ENCODE data around the gene CHRNE.
A peak's percentile ranks its signal among the peaks of the same experiment; 100 is the strongest.
"Not testable (repeated sequence)": the region's sequence is repeated elsewhere in the genome, so short reads cannot be mapped to it uniquely, and the experiment has no call there.

Gene CHRNE

DNA sequence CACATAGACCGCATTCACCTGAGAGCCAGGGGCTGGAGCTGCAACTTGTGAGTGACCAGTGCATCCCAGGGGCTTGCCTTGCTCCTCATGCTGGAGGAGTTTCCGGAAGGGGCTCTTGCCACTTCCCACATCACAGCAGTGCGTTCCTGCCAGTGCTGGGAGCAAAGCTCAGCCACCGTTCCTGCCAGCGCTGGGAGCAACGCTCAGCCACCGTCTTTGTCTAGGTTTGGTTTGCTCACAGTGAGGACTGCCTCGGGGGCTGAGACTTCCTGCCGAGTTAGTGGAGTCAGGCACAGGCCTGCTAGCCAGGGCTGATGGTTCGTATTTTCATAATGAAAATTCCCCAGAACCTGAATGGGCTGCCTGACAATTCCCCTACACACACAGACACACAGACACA is 5.4 kb upstream of the CHRNE start:
- peak in 3 of 58 donors; percentile 10 to 23 (median 18) for DNase-seq

DNA sequence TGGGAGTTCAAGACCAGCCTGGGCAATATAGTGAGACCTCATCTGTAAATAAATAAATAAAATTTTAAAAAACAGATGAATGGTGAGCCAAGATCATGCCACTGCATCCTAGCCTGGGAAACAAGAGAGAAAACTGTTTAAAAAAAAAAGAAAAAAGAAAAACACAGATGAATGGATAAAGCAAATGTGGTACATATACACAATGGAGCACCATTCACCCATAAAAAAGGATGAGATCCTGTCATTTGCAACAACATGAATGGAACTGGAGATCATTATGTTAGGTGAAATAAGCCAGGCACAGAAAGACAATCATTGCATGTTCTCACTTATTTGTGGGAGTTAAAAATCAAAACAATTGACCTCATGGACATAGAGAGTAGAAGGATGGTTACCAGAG is 3.7 kb upstream of the CHRNE start:
- not testable (repeated sequence) for DNase-seq

DNA sequence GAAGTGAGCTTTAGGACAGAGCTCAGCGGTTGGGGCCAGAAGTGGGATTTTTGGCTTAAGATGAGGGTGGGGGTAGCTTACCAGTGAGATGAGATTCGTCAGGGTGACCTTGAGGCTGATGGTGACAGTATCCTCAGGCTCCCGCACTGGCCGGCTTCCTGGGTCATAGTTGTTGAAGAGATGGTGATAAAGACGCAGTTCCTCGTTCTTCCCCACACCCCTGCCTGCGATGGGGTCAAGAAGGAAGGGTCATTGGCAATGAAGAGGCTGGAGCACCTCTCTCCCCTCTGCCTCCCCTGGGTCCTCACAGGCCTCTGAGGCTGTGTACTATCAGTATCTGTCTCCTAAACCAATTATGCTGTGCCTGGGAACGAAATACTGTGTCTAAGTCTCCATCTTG is 358 bp downstream of the CHRNE start:
- no peak for DNase-seq

DNA sequence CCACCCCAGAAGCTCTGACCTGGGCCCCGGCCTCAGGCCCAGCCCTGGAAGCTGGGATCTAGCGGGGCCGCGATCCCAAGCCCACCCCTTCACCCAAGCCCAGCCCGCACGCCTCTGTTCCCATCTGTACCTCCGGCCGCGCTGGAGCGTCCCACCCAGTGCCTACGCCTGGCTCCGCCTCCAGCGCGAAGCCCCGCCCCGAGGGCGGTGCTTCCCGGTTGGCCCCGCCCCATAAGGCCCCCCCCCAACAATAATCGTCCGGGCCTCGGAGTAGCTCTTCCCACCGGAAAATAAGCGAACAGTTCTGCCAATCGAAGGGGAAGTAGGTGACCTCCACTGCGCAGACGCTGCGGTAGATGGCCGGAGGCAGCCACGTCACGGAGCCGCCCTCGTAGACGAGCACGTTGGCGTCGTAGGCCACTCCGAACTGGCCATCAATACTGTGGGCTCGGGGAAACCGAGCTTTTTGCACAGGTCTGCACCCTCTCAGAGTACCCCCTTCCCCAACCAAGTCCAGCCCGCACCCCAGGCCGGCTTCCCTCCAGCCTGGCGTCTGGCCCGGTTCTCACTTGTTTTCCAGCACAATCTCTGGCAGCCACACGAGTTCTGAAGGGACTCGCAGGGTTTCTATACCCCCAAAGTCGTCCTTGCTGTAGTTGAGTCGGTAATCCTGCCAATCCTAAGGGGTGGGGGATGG is 1.1 kb downstream of the CHRNE start:
- DNase-seq: peak in 33 of 58 donors; percentile 16 to 78 (median 46)

DNA sequence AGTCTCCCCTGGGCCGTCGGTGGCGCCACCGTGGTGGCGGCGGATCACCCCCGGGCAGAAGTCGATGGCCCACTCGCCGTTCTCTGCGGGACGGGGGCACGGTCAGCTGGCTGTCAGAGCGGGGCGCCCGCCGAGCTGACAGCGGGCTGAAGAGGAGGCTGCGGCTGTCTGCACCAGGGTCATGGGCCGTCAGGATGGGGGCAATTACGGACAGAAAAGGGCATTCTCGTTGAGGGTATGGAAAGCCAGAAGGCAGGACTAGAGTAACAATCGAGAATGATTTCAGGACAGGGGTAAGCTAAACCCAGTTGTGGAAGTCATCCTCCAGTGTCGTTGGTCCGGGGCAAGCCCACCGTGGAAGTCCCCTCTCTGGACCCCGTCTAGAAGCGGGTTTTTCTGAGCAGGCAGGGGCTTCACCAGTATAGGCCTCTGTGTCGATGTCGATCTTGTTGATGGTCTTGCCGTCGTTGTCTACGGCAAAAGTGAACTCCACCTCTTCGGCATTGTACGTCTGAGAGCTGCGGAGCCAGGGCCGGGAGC is 1.7 kb downstream of the CHRNE start:
- no peak for DNase-seq

DNA sequence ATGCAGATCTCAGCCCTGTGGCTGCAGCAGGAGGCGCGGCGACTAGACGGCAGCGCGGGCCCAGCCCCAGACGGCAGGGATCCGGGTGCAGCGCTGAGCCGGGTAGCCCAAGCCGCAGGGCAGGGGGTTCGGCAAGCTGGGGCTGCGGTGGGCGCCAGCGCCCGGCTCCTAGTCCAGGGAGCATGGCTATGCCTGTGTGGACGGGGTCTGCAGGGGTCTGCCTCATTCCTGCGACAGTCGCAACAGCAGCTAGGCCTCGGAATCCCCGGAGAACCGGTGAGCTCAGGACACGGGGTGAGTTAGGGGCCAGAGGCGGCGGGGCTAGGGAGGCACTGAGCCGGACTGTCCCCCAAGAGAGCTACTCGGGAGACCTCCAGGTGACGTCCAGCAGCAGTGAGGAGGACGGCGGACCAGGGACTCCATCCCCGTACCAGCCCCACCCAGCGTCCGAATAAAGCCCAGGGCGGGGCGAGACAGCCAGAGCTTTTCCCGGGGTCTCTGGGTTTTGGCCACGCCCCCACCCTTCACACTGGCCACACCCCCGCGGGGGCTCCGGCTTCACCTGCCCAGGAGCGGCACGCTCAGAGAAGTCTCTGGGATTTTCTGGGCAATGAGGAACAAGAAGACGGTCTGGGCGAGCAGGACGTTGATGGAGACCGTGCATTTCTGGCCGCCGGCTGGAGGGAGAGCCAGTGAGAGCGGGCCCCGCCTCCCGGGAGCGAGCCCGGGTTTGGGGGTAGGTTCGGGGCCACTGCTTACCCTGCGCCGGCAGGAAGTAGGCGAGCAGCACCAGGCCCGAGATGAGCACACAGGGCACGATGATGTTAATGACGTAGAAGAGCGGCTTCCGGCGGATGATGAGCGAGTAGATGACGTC is 2.4 kb downstream of the CHRNE start:
- peak in 2 of 58 donors; percentile 3 to 9 for DNase-seq

DNA sequence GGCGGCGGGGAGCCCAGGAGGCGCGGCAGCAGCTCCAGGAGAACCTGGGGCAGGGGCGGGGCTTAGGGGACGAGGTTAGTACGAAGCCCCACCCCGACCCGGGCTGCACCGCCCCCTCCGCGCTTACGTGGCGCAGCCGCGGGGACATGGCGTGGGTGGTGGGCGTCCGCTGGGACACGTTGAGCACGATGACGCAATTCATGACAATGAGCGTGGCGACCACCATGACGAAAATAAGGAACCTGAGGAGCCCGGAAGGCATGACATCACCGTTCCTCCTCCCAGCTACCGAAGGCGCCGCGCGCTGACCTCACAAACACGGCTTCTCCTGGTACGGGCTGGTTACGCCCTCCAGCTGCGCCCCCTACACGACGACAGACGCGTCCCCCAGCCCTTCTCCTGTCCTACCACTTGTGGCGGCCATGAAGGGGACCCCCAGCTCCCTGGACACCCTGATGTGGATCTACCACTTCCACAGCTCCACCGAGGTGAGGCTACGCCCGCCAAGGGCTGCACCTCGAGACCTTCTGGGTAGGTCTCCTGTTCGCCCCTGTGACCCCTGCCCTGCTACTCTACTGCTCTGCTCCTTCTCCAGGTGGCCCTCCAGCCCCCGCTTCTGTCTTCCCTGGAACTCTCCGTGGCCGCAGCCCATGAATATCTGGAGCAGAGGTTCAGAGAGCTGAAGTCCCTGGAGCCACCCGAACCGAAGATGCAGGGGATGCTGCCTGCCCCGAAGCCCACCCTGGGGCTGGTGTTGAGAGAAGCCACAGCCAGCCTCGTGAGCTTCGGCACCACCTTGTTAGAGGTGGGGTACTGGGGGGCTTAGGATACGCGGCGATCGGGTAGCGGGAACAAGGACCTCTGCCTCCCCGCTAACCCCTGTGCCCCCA is 3.3 kb downstream of the CHRNE start, which contains the start of gene C17orf107:
Gene C17orf107 (plus strand): TSS at position 196 of the 890 bp plus-strand sequence. CDS start 227 bp downstream, at position 423.
- DNase-seq: peak in 47 of 58 donors; percentile 13 to 80 (median 51)

DNA sequence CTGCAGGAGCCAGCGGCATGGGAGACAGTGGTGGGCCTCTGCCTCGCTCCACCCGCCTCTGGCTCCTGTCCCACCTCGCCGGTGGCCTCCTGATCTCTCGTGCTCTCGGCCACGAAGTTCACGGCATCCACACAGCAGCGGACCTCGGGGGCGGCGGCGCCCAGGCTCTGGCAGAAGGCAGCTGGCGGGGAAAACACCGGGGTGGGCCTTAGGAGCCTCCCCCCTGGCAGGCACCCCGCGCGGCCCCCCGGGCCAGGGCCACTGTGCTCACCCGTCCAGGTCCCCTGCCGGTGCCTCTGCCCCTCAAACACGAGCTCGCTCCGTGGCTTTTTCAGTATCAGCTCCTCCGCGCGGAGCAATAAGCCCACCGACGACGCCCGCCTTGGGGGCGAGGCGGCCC is 4.0 kb downstream of the CHRNE start:
- no peak for DNase-seq

DNA sequence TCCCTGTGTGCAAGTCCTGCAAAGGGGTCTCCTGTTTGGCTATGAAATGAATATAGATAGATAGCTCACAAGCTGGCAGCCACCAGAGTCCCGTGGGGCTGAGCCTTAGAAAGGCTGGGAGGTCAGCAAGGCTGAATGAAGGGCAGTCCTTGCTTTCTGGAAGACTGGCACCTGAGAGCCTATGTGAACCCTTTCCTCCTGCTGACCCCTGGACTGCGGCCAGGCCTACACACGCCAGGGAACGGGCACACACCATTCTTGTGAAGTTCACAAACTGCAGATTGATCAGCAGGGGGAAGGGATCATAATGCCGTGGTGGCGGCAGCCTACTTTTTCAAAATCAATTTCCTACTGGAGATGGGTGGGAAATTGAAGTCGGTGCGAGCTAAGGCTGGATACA is 4.5 kb downstream of the CHRNE start:
- DNase-seq: no peak

DNA sequence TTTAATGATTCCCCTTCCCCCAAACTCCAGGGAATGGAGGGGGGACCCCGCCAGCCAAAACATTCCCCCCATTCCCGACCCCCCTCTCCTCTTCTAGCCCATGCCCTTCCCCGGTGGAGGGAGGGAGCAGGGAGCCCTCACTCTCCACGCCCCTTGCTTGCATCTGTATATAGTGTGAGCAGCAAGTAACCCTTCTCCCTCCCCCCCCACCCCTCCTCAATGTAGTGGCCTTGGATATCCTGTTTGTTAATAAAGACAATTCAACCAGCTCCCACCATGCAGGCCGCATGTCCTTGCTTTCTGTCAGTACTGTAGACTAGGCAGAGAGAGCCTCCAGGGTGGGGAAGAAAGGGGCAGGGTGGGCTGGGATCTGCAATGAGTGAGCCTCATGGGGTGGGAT is 5.1 kb downstream of the CHRNE start:
- peak in 1 of 58 donors; percentile 13 for DNase-seq

DNA sequence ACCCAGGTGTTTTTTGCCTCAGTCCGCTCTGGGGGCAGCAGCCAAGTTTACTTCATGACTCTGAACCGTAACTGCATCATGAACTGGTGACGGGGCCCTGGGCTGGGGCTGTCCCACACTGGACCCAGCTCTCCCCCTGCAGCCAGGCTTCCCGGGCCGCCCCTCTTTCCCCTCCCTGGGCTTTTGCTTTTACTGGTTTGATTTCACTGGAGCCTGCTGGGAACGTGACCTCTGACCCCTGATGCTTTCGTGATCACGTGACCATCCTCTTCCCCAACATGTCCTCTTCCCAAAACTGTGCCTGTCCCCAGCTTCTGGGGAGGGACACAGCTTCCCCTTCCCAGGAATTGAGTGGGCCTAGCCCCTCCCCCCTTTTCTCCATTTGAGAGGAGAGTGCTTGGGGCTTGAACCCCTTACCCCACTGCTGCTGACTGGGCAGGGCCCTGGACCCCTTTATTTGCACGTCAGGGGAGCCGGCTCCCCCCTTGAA is 5.7 kb downstream of the CHRNE start:
- DNase-seq: peak in 1 of 58 donors; percentile 13

DNA sequence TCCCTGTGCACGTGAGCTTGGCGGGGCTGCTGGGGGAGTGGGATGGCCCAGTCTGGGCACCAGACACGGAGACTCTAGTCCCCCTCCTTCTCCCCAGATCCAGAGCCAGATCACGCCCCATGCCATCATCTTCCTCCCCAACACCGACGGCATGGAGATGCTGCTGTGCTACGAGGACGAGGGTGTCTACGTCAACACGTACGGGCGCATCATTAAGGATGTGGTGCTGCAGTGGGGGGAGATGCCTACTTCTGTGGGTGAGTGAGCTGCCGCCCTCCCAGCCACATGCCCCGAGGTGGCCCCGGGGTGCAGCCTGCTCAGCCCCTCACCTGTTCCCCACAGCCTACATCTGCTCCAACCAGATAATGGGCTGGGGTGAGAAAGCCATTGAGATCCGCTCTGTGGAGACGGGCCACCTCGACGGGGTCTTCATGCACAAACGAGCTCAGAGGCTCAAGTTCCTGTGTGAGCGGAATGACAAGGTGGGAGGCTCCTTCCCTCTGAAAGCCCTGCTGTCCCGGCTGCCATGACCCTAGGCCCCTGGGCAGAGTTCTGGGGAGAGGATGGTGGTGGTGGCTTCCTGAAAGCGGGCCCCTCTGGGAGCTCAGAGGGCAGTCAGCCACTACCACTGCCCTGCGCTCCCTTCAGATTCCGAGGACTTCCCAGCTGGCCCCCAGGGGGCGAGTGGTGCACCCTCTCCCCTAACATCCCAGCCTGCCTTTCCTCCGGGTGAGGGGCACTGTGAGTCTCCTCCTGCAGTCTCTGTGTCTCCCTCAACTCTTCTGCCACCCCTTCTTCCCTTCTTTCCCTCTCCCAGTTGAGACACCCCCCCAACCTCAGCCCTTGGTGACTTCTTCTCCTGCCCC is 6.3 kb downstream of the CHRNE start:
- DNase-seq: no peak

DNA sequence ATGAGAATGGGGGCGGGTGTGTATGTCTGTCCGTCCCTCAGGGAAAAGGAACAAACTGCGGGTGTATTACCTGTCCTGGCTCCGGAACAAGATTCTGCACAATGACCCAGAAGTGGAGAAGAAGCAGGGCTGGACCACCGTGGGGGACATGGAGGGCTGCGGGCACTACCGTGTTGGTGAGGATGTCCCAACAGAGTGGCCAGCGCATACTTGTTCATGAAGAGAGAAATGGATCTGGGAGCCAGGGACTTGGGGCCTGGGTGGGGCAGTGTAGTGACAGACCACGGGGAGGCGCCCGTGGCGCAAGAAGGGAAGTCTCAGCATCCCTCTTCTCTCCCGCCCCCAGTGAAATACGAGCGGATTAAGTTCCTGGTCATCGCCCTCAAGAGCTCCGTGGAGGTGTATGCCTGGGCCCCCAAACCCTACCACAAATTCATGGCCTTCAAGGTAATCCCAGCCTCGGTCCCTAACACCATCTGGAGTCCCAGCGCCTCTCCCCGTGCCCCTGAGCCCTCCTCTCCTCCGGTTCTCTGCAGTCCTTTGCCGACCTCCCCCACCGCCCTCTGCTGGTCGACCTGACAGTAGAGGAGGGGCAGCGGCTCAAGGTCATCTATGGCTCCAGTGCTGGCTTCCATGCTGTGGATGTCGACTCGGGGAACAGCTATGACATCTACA is 7.1 kb downstream of the CHRNE start:
- no peak for DNase-seq

DNA sequence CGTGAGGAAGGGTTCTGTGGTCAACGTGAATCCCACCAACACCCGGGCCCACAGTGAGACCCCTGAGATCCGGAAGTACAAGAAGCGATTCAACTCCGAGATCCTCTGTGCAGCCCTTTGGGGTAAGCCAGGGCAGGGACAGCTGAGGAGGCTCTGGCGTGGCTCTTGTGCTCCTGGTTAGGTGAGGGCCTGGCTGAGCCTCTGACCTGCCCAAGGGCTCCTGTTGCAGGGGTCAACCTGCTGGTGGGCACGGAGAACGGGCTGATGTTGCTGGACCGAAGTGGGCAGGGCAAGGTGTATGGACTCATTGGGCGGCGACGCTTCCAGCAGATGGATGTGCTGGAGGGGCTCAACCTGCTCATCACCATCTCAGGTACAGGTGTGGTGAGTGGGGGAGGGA is 7.8 kb downstream of the CHRNE start:
- no peak for DNase-seq

DNA sequence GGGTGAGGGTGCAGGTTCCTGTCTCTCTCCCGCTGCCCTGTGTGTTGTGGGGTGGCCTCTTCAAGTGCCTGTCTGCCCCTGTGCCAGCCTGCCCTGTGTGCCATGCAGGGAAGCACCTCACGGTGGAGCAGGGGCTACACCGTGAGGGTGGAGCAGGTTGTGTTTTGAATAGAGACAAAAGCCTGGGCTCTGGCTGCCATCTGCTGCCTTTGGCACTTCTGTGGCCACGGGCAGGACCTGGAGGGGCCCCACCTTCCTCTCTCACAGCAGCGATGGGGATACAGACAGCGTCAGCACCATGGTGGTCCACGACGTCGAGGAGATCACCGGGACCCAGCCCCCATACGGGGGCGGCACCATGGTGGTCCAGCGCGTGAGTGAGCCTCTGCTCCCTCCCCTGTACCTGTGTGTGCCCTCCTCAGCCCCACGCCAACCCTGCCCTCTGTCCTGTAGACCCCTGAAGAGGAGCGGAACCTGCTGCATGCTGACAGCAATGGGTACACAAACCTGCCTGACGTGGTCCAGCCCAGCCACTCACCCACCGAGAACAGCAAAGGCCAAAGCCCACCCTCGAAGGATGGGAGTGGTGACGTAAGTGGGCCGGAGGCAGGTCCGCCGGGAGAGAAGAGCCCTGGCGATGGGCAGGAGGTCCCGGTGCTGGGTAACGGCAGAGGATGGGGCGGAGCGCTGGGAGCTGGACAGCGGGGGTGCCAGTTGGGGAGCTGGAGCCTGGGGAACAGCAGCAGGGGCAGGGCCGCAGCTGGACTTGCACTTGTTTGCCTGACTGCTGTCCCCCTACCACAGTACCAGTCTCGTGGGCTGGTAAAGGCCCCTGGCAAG is 9.0 kb downstream of the CHRNE start:
- DNase-seq: no peak

DNA sequence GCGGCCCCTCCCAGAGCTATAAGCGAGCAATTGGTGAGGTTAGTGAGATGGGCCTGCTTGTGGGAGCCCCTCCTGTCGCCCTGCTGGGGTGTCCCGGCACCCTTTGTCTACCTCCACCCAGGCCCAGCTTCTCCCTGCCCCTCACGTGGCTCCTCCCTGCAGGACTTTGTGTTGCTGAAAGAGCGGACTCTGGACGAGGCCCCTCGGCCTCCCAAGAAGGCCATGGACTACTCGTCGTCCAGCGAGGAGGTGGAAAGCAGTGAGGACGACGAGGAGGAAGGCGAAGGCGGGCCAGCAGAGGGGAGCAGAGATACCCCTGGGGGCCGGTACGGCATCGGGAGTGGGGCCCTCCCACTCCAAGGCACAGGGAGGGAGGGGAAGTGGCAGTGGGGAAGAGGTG is 9.6 kb downstream of the CHRNE start:
- DNase-seq: no peak

DNA sequence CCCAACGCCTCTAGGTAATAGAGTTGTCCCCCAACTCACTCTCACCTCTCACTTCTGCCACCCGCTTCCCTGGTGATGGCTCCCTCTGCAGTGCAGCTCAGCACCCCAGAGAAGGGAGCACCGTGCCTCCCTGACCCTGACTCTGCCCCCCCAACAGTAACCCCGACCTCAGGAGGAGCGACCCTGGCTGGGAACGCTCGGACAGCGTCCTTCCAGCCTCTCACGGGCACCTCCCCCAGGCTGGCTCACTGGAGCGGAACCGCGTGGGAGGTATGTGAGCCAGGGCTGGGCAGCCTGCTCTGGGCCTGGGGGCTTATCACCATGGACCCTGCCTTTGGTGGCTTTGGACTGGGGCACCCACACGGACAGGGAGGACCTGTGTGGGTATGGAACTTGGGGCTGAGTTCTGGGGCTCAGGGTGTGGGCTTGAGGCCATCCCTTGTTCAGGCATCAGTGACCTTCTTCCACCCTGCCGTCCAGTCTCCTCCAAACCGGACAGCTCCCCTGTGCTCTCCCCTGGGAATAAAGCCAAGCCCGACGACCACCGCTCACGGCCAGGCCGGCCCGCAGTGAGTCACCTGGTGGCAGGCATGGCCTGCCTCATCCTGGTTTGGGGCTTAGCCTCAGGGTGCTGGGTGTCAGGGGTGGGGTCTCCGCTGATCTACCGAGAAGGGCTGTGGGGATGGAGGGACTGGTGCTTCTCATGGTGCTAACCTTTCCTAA is 10.2 kb downstream of the CHRNE start:
- no peak for DNase-seq
